Keratinocyte (primary cell): ENCODE measurements around the gene PNMT.

ENCODE experiments used
- CTCF ChIP-seq, 3 experiments: IDR thresholded peaks in 1 of 3; conservative IDR thresholded peaks in 1 of 3; optimal IDR thresholded peaks in 1 of 3; 2 replicates in 2 of 3; 3 replicates in 1 of 3; pipeline versions ENCODE3 to v1.5.1; 2011; ENCODE audit warnings: low read length in 3 of 3, mild to moderate bottlenecking in 3 of 3, moderate library complexity in 2 of 3, control low read depth in 1 of 3, inconsistent platforms in 1 of 3; ENCODE audit not compliant: insufficient read depth in 2 of 3; ENCODE audit errors: extremely low read depth in 1 of 3
- EZH2 ChIP-seq: IDR thresholded peaks from one replicate; pipeline ENCODE4 v1.6.1; 2012; ENCODE audit warnings: inconsistent platforms, mild to moderate bottlenecking, low read length, moderate library complexity

- TF ChIP-seq CTCF (optimal IDR thresholded peaks at IDR 0.05 in 1 of 3, IDR thresholded peaks at IDR 0.05 in 1 of 3, conservative IDR thresholded peaks at IDR 0.05 in 1 of 3; ENCODE audit: extremely low read depth in 1 of 3, insufficient read depth in 2 of 3, low read length in 3 of 3) (peak; percentile 100), EZH2 (no peak)
Observed at GRCh38 chr17:39621523-39622379, 46.5 kb upstream of the PNMT start.
